Lower leg skin (tissue), 4 donors: ENCODE measurements around the gene STAC3. TPM values are rescaled to one million over a fixed set of nuclear protein-coding genes. Genes with fewer than 3 reads are reported as not detected.

ENCODE experiments used
- DNase-seq, 2 donors: peaks; one replicate each; pipeline ENCODE4 v3.0.0-alpha.2; 2019; ENCODE audit warnings: low spot score in 2 of 2
- H3K4me3 ChIP-seq: fragments of 200-600 bp; sonication (generic); 2 replicates; pipeline ENCODE4 v1.5.1; 2017; ENCODE audit warnings: mild to moderate bottlenecking, low read depth; ENCODE audit not compliant: poor library complexity, severe bottlenecking
- CTCF ChIP-seq, 3 donors: fragments of 450-650 bp; IDR thresholded peaks; one replicate each; pipeline ENCODE4 v1.5.1; 2016; ENCODE audit warnings: antibody characterized with exemption in 3 of 3, mild to moderate bottlenecking in 3 of 3, moderate library complexity in 2 of 3
- POLR2A ChIP-seq, 2 donors: fragments of 450-650 bp; IDR thresholded peaks; one replicate each; pipeline ENCODE4 v1.6.1; 2016 to 2017; ENCODE audit warnings: antibody characterized with exemption in 2 of 2, mild to moderate bottlenecking in 1 of 2, moderate library complexity in 1 of 2
- WGBS, 2 donors: methylation state at CpG; one replicate each; pipeline ENCODE4 v1.1.5; 2018; 5-methylcytosine and 5-hydroxymethylcytosine counted together
- intact Hi-C: fragments of 100-400 bp; cut with DNase I; formaldehyde crosslinking; loops from one replicate; pipeline ENCODE4 v1.15.0; 2023; ENCODE audit warnings: low total_unique reads
- total RNA-seq, 4 donors: library from RNA; depleted of rRNA; stranded (reverse); fragments of >200 nt; gene quantifications; one replicate each; pipeline ENCODE4 v1.1.0, GENCODE V29; 2016

The STAC3 gene
- total RNA-seq, 4 donors from 2014 or later: 0.71 to 3.8 (median 1.5) TPM

DNA sequence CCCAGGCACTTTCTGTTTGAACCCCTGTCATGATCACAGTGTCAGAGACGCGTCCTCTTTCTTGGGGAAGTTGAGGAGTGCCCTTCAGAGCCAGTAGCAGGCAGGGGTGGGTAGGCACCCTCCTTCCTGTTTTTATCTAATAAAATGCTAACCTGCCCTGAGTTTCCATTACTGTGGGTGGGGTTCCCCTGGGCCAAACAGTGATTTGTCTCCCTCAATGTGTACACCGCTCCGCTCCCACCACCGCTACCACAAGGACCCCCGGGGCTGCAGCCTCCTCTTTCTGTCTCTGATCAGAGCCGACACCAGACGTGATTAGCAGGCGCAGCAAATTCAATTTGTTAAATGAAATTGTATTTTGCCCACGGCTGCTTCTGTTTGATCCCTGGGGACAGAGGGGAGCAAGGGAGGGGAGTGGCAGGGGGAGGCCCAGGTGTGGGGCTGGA, 16.4 kb downstream of the STAC3 start:
- no peak overlapping the region for H3K4me3 ChIP-seq
- WGBS, 2 donors: 62 to 64% methylated on average over 10 of the region's 10 CpGs
- intact Hi-C loops: no loop called here

DNA sequence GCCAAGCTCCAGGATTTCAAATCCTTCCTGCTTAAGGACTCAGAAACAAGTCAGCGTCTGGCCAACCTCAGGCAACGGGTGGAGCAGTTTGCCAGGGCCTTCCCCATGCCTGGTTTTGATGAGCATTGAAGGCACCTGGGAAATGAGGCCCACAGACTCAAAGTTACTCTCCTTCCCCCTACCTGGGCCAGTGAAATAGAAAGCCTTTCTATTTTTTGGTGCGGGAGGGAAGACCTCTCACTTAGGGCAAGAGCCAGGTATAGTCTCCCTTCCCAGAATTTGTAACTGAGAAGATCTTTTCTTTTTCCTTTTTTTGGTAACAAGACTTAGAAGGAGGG, 16.8 kb downstream of the STAC3 start:
- intact Hi-C loops: no loop called here
- TF ChIP-seq CTCF (IDR thresholded peaks at IDR 0.05) (no peak), POLR2A (IDR thresholded peaks at IDR 0.05) (no peak)
- H3K4me3 ChIP-seq: no peak overlapping the region
- DNase-seq: no peak
- 46 to 72% methylated on average over 3 of the region's 3 CpGs for WGBS, 2 donors

More for the DNA sequence above, 16.4 kb downstream of the STAC3 start:
- TF ChIP-seq POLR2A (IDR thresholded peaks at IDR 0.05): no peak
- no peak for TF ChIP-seq CTCF (IDR thresholded peaks at IDR 0.05)
- DNase-seq: no peak

- WGBS, 2 donors: 83% methylated on average over 13 to 15 of the region's 15 CpGs
- no peak for TF ChIP-seq POLR2A (IDR thresholded peaks at IDR 0.05)
- no peak for TF ChIP-seq CTCF (IDR thresholded peaks at IDR 0.05)
- no peak overlapping the region for H3K4me3 ChIP-seq
- intact Hi-C loops: no loop called here
- no peak for DNase-seq
Measured at GRCh38 chr12:57233357-57234232, 17.4 kb downstream of the STAC3 start.

DNA sequence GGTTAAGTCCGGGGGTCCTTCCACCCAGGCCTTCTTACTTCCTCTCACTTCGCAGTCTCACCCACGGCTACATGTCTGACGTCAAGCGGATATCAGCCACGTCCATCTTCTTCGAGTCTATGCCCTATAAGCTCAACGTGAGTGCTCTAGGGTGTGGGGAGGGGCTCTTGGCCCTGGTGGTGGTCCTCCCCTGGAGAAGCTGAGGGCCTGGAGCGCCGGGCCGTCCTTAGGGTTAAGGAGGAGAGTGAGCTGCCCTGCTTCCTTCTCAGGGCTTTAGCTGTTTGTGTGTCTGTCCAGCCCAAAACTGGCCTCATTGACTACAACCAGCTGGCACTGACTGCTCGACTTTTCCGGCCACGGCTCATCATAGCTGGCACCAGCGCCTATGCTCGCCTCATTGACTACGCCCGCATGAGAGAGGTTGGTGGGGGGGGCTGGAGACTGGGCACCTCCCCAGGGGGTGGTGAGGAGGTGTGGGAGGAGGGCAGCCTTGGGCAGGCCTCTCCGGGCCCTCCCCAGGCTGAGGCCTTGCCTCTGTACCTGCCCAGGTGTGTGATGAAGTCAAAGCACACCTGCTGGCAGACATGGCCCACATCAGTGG, 18.7 kb downstream of the STAC3 start:
- no peak for DNase-seq
- WGBS, 2 donors: 68 to 75% methylated on average over 19 of the region's 19 CpGs
- no peak for TF ChIP-seq CTCF (IDR thresholded peaks at IDR 0.05)
- TF ChIP-seq POLR2A (IDR thresholded peaks at IDR 0.05): no peak
- no peak overlapping the region for H3K4me3 ChIP-seq
- intact Hi-C loops: no loop called here

DNA sequence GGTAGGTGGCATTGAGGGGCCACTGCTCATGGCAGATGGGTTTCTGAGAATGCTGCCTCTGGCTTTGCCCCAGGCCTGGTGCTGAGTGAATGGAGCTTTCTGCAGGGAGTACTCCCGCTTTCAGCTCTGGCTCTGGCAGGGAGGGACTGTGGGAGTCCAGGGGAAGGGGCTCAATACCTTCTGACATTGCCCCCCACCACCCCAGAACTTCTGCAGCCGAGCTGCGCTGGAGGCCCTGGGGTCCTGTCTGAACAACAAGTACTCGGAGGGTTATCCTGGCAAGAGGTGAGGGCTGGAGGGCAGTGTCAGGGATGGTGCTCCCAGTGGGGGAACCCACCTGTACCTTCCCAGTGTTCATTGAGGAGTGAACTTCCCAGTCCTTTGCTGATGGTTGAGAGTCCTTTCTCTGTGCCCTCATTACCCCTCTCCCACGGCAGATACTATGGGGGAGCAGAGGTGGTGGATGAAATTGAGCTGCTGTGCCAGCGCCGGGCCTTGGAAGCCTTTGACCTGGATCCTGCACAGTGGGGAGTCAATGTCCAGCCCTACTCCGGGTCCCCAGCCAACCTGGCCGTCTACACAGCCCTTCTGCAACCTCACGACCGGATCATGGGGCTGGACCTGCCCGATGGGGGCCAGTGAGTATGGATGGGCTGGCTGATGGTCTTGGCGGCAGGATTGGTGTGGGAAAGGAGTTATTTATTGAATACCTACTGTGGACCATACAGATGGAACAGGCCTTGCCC, 19.5 kb downstream of the STAC3 start:
- no peak overlapping the region for H3K4me3 ChIP-seq
- WGBS, 2 donors: 87 to 88% methylated on average over 13 of the region's 13 CpGs
- intact Hi-C loops: no loop called here
- DNase-seq: no peak
- no peak for TF ChIP-seq POLR2A (IDR thresholded peaks at IDR 0.05)
- no peak for TF ChIP-seq CTCF (IDR thresholded peaks at IDR 0.05)
